Measurements from ENCODE around the gene NFATC3. TPM values are rescaled to one million over a fixed set of nuclear protein-coding genes. Genes with fewer than 3 reads are reported as not detected.

NFATC3 gene
- total RNA-seq, 1 donor from 2014 or later = 33.1 TPM

- no peak for TF ChIP-seq CTCF (IDR thresholded peaks at IDR 0.05; ENCODE audit: partially characterized antibody, unreplicated experiment)
- H3K4me3 Mint-ChIP-seq (ENCODE audit: unreplicated experiment) = peak overlapping the region; percentile 82
- H3K4me1 Mint-ChIP-seq (ENCODE audit: low read depth, unreplicated experiment) = peaks cover 25% of the 10 kb centered on the region
- peak overlapping the region; percentile 82 for H3K27ac Mint-ChIP-seq (ENCODE audit: unreplicated experiment)
- H3K36me3 Mint-ChIP-seq (ENCODE audit: unreplicated experiment) = no peaks in the 10 kb centered on the region
- peaks cover 16% of the 10 kb centered on the region for H3K27me3 Mint-ChIP-seq (ENCODE audit: unreplicated experiment)
- no peaks in the 10 kb centered on the region for H3K9me3 Mint-ChIP-seq (ENCODE audit: unreplicated experiment)
- DNase-seq = peak; percentile 26
Measured at GRCh38 chr16:68267612-68268405, 182.6 kb downstream of the NFATC3 start.

DNA sequence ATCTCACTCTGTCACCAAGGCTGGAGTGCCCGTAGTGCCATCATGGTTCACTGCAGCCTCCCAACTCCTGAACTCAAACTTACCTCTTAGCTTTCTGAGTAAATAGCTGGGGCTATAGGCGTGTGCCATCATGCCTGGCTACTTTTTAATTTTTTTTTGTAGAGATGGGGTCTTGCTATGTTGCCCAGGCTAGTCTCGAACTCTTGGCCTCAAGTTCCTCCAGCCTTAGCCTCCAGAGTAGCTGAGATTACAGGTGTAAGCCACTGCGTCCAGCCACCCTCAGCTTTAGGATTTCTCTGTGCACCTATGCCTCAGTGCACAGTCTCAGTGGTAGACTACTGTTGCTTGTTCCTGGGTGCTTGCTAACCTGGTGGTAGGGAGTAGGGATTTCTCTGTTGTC lies 184.6 kb downstream of the NFATC3 start:
- Mint-ChIP-seq H3K27me3 (ENCODE audit: unreplicated experiment) (peaks cover 11% of the 10 kb centered on the region), H3K4me3 (ENCODE audit: unreplicated experiment) (no peak overlapping the region), H3K9me3 (ENCODE audit: unreplicated experiment) (no peaks in the 10 kb centered on the region), H3K27ac (ENCODE audit: unreplicated experiment) (no peak overlapping the region), H3K36me3 (ENCODE audit: unreplicated experiment) (no peaks in the 10 kb centered on the region), H3K4me1 (ENCODE audit: low read depth, unreplicated experiment) (peaks cover 25% of the 10 kb centered on the region)
- no peak for TF ChIP-seq CTCF (IDR thresholded peaks at IDR 0.05; ENCODE audit: partially characterized antibody, unreplicated experiment)
- DNase-seq = no peak

DNA sequence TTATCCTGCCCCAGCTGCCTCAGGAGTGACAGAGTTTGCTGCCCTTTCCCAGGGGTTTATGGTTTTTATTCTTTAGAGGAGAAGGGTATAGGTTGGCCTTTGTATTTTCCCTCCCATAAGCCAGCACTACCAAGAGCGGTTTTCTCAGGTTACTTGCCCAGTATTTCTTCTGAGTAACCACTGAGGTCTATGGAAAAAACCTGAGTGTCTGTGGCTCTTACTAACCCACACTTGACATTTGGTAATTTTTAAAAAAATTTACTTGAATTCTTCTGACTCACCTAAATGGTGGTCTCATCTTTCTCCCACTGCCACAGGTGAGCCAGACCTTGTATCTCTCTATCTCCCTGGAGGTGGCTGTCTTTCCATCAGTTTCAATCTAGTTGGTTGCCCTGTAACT lies 185.2 kb downstream of the NFATC3 start:
- DNase-seq = no peak
- TF ChIP-seq CTCF (IDR thresholded peaks at IDR 0.05; ENCODE audit: partially characterized antibody, unreplicated experiment) = no peak
- H3K9me3 Mint-ChIP-seq (ENCODE audit: unreplicated experiment) = no peaks in the 10 kb centered on the region
- H3K4me1 Mint-ChIP-seq (ENCODE audit: low read depth, unreplicated experiment) = peaks cover 22% of the 10 kb centered on the region
- H3K4me3 Mint-ChIP-seq (ENCODE audit: unreplicated experiment) = no peak overlapping the region
- no peak overlapping the region for H3K27ac Mint-ChIP-seq (ENCODE audit: unreplicated experiment)
- no peaks in the 10 kb centered on the region for H3K36me3 Mint-ChIP-seq (ENCODE audit: unreplicated experiment)
- H3K27me3 Mint-ChIP-seq (ENCODE audit: unreplicated experiment) = peaks cover 5% of the 10 kb centered on the region

DNA sequence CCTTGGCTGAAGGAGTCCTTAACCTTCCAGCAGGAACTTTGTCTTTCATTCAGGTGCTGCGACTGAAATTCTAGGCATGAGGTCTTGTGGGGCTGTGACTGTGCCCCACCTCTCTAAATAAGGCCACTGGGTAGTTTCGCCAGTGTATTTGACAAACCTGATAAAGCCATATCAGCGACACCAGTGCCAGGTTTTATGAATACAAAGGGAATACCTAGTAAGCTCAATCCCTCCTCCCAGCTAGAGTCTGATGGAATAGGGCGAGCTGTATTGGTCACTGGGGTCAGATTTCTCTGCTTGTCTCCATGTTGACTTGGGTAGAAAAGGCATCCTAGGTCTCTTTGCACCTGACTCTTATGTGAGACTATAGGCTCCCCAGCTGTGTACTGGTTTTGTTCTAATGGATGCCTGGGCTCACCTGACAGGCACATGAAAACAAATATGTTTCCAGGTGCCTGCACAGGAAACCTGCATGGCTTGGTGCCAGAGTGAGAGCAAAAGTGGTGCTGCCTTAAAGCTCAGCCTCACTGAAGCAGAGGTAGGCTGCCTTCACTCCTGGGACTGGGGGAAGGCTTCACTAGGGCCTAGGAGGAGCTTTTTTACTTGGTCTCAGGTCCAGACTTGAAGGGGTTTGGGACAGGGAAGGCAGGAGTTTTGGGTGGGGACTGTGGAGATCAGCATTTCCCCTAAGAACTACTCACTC lies 187.5 kb downstream of the NFATC3 start:
- no peak for DNase-seq
- Mint-ChIP-seq H3K27ac (ENCODE audit: unreplicated experiment) (no peak overlapping the region), H3K36me3 (ENCODE audit: unreplicated experiment) (no peaks in the 10 kb centered on the region), H3K27me3 (ENCODE audit: unreplicated experiment) (peaks cover 3% of the 10 kb centered on the region), H3K9me3 (ENCODE audit: unreplicated experiment) (peaks cover 2% of the 10 kb centered on the region), H3K4me3 (ENCODE audit: unreplicated experiment) (no peak overlapping the region), H3K4me1 (ENCODE audit: low read depth, unreplicated experiment) (peaks cover 19% of the 10 kb centered on the region)
- no peak for TF ChIP-seq CTCF (IDR thresholded peaks at IDR 0.05; ENCODE audit: partially characterized antibody, unreplicated experiment)

DNA sequence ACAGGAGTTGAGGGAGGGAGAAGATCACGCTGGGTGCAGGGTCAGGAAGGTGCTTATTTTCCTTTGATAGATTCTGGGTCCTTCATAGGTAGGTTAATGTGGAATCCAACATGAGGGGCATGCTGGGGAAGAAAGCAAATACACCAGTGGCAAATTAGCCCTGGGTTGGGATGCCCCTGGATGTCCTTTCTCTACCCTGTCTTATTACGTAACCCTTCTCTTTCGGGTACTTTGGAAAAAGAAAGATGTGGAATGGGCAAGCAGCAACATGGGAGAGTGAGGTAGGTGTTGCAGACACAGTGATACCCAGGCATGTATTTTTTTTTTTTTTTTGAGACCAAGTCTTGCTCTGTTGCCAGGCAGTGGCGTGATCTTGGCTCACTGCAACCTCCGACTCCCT lies 188.3 kb downstream of the NFATC3 start:
- no peaks in the 10 kb centered on the region for H3K36me3 Mint-ChIP-seq (ENCODE audit: unreplicated experiment)
- DNase-seq = no peak
- no peak for TF ChIP-seq CTCF (IDR thresholded peaks at IDR 0.05; ENCODE audit: partially characterized antibody, unreplicated experiment)
- H3K27ac Mint-ChIP-seq (ENCODE audit: unreplicated experiment) = no peak overlapping the region
- peaks cover 14% of the 10 kb centered on the region for H3K4me1 Mint-ChIP-seq (ENCODE audit: low read depth, unreplicated experiment)
- peaks cover 3% of the 10 kb centered on the region for H3K27me3 Mint-ChIP-seq (ENCODE audit: unreplicated experiment)
- peaks cover 2% of the 10 kb centered on the region for H3K9me3 Mint-ChIP-seq (ENCODE audit: unreplicated experiment)
- no peak overlapping the region for H3K4me3 Mint-ChIP-seq (ENCODE audit: unreplicated experiment)
